ENCODE data around the gene LAMA3.

GRCh38 chr18:23814991-23815614, 125.8 kb downstream of the LAMA3 start:
- no peak for TF ChIP-seq CTCF (conservative IDR thresholded peaks at IDR 0.05 in 1 of 2, IDR thresholded peaks at IDR 0.05 in 1 of 2; ENCODE audit: extremely low read depth in 1 of 2, insufficient read depth in 1 of 2, low read depth in 1 of 2, low read length in 2 of 2)
- TF ChIP-seq EZH2 (IDR thresholded peaks at IDR 0.05; ENCODE audit: borderline replicate concordance, low read length) = no peak

Data from mammary epithelial cell (primary cell).